ENCODE results near the gene AASDH. TPM values are rescaled to one million over a fixed set of nuclear protein-coding genes. Genes with fewer than 3 reads are reported as not detected.

AASDH gene
- total and polyA plus RNA-seq, 2 of the 13 experiments (the other 11 are each of a cell fraction or from before 2014, with no cell fraction given), result 12.6 to 14.1 TPM

- TF ChIP-seq ZNF414 (CRISPR knock-in tag; IDR thresholded peaks at IDR 0.05), result peak; percentile 48; the same call in 1 of the 2 replicates
- TF ChIP-seq KAT8 (CRISPR knock-in tag; IDR thresholded peaks at IDR 0.05), result peak; percentile 98
- TF ChIP-seq SNAPC4 (CRISPR knock-in tag; IDR thresholded peaks at IDR 0.05), result peak; percentile 86
- peak; percentile 39; the same call in 1 of the 2 replicates for TF ChIP-seq KDM4B (CRISPR knock-in tag; IDR thresholded peaks at IDR 0.05)
- TF ChIP-seq CC2D1A (CRISPR knock-in tag; IDR thresholded peaks at IDR 0.05), result no peak
- peak; percentile 64 for TF ChIP-seq ARID5B (CRISPR knock-in tag; IDR thresholded peaks at IDR 0.05)
- TF ChIP-seq MYPOP (CRISPR knock-in tag; IDR thresholded peaks at IDR 0.05), result peak; percentile 88
- TF ChIP-seq NFKBIZ (CRISPR knock-in tag; IDR thresholded peaks at IDR 0.05), result peak; percentile 88
- 0 out of 2 replicates have a peak, but pooled peaks have one; percentile 43 for TF ChIP-seq ZBTB43 (CRISPR knock-in tag; conservative IDR thresholded peaks at IDR 0.05)
- peak; percentile 83 for TF ChIP-seq TFDP2 (CRISPR knock-in tag; IDR thresholded peaks at IDR 0.05)
- 0 out of 2 replicates have a peak, but pooled peaks have one; percentile 75 for TF ChIP-seq MXD3 (CRISPR knock-in tag; IDR thresholded peaks at IDR 0.05)
- TF ChIP-seq SMAD3 (CRISPR knock-in tag; IDR thresholded peaks at IDR 0.05), result peak; percentile 82
- no peak for TF ChIP-seq DNMT1 (CRISPR knock-in tag; IDR thresholded peaks at IDR 0.05)
Observed at GRCh38 chr4:56387023-56388001, at the start of gene AASDH (continued).

Data from HepG2 (cell line).